Thoracic aorta (tissue), 2 donors: ENCODE data around the gene USP9X. TPM values are rescaled to one million over a fixed set of nuclear protein-coding genes. Genes with fewer than 3 reads are reported as not detected.

Experiments used
- ATAC-seq: fragments of 150-250 bp; one replicate; pipeline ENCODE4 v1.8.0; 2017; ENCODE audit warnings: low read depth; ENCODE audit not compliant: insufficient number of reproducible peaks, low FRiP score
- DNase-seq: peaks from one replicate; pipeline ENCODE4 v3.0.0-alpha.2; 2020; ENCODE audit warnings: low spot score
- H3K27ac ChIP-seq, 2 donors: fragments of 200-600 bp; sonication (generic); 1 replicate in 1 of 2; 2 replicates in 1 of 2; pipeline ENCODE4 v1.5.1; 2016; ENCODE audit warnings: mild to moderate bottlenecking in 2 of 2, moderate library complexity in 2 of 2
- H3K27me3 ChIP-seq: fragments of 200-600 bp; sonication (generic); replicated peaks from 2 replicates; pipeline ENCODE4 v1.6.0; 2016; ENCODE audit warnings: mild to moderate bottlenecking; ENCODE audit not compliant: insufficient read depth
- H3K36me3 ChIP-seq: fragments of 200-600 bp; sonication (generic); one replicate; pipeline ENCODE4 v1.5.1; 2016
- H3K4me1 ChIP-seq, 2 donors: fragments of 200-600 bp; sonication (generic); 1 replicate in 1 of 2; 2 replicates in 1 of 2; pipeline versions ENCODE4 v1.5.1 to v1.6.0; 2016; ENCODE audit warnings: low read depth in 2 of 2, mild to moderate bottlenecking in 1 of 2; ENCODE audit not compliant: control insufficient read depth in 1 of 2
- H3K4me3 ChIP-seq: fragments of 200-600 bp; sonication (generic); 2 replicates; pipeline ENCODE4 v1.5.1; 2016; ENCODE audit warnings: mild to moderate bottlenecking
- H3K9me3 ChIP-seq: fragments of 200-600 bp; sonication (generic); 2 replicates; pipeline ENCODE4 v1.5.1; 2016
- CTCF ChIP-seq: fragments of 200-600 bp; sonication (generic); IDR thresholded peaks from one replicate; pipeline ENCODE4 v1.5.1; 2019; ENCODE audit warnings: antibody characterized with exemption
- total RNA-seq, 2 donors: library from RNA; depleted of rRNA; stranded (reverse); fragments of >200 nt; gene quantifications; one replicate each; pipeline versions ENCODE4 v1.1.0 to v1.2.3, GENCODE V29; 2016

USP9X gene
- total RNA-seq, 2 donors from 2014 or later = 81.4 to 87.8 TPM

DNA sequence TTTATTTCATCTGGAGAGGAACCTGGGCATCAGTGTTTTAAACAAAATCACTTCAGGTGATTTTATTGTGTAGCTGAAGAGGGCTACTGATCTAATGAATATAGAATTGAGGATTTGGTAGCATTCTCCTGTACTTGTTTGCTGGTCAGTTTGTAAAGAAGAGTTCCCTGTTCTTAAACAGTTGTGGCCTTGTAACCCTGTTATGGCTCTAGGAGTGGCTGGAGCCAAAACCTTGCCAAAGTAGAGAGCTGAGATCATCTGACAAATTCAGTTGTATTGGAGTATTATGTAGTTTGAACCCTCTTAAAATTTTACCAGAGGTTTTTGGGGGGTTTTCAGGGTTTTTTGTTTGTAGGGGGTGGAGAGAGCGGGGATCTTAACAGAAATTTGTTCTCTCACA is 36.5 kb downstream of the USP9X start:
- H3K4me1 ChIP-seq = peaks cover 19 to 20% of the 10 kb centered on the region in 2 donors
- no peak overlapping the region for H3K27ac ChIP-seq
- no peaks in the 10 kb centered on the region for H3K9me3 ChIP-seq
- DNase-seq = no peak
- no peak for ATAC-seq
- H3K4me3 ChIP-seq = no peak overlapping the region
- H3K36me3 ChIP-seq = no peaks in the 10 kb centered on the region
- no peak for TF ChIP-seq CTCF
- H3K27me3 ChIP-seq = no peaks in the 10 kb centered on the region

- no peak for TF ChIP-seq CTCF
- DNase-seq (no peak), ATAC-seq (no peak)
- Histone ChIP-seq H3K9me3 (no peaks in the 10 kb centered on the region), H3K4me1 (peaks cover 19 to 20% of the 10 kb centered on the region in 2 donors), H3K36me3 (no peaks in the 10 kb centered on the region), H3K4me3 (no peak overlapping the region), H3K27me3 (no peaks in the 10 kb centered on the region), H3K27ac (no peak overlapping the region)
Measured at GRCh38 chrX:41122664-41123257, 37.5 kb downstream of the USP9X start.

DNA sequence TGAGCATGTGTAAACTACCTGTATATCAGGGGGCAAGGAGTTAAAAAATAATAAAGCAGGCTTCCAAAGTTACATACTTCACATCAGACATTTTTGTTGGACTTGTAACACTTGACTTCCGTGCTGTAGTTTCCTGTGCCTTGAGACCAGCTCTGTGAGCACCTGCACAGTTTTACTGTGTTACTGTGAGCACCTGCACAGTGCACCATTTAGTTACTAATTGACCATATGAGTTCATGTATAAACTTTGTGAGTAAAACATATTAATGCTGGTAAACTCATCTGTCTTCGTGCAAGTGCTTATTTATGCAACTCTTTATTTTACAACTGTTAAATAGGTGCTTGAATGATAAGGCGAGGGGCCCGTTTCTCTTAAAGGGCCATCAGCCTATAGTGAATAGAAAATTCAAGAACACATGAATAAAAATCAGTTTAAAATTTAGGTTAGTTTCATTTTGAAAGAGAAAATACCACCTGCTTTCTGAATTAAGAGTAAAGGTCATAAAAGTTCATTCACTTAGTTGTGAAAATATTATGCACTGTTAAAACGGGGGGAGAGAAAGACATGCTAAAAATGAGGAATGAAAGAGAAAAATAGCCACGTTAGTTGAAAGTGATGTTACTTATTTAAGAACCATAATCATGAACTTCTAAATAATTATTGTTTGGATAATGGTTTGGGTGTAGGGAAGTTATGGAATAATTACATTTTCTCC is 42.4 kb downstream of the USP9X start:
- Histone ChIP-seq H3K9me3 (no peaks in the 10 kb centered on the region), H3K36me3 (no peaks in the 10 kb centered on the region), H3K27me3 (no peaks in the 10 kb centered on the region), H3K4me1 (peaks cover 6 to 7% of the 10 kb centered on the region in 2 donors), H3K4me3 (no peak overlapping the region), H3K27ac (no peak overlapping the region)
- TF ChIP-seq CTCF = no peak
- no peak for ATAC-seq
- no peak for DNase-seq

DNA sequence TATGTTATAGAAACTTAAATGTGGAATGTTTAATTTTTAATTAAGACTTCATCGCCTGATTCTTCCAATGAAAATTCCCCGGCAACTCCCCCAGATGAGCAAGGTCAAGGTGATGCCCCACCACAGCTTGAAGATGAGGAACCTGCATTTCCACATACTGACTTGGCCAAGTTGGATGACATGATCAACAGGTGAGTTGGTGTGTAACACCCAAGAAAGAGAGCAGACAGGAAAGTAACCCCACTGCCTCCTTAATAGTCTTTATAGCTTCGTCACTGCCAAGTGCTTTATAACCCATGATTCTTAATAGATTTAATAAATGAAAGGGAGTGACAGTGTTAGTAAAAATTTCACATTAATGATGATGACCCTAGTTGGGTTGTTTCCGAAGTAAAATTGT is 43.7 kb downstream of the USP9X start:
- TF ChIP-seq CTCF = no peak
- H3K4me3 ChIP-seq = no peak overlapping the region
- DNase-seq (no peak), ATAC-seq (no peak)
- no peak overlapping the region for H3K27ac ChIP-seq
- no peaks in the 10 kb centered on the region for H3K9me3 ChIP-seq
- no peaks in the 10 kb centered on the region for H3K36me3 ChIP-seq
- H3K27me3 ChIP-seq = no peaks in the 10 kb centered on the region
- H3K4me1 ChIP-seq = peaks cover 6 to 7% of the 10 kb centered on the region in 2 donors

DNA sequence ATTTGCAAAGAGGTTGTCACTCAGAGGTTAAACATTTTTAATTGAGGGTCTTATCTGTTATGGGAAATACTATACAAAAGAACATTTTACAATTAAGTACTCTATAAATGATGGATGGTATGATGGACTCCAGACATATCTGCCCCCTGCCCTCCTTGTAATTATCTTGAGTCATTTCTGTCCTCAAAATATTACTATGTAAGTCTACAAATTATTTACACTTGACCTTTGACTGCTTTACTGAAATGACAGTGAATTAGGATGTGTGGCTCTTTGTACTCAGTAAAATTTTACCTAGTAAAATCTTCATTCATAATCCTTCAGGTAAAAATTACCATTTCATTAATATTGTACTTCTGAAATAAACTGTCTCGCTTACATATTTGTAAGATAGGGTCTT is 46.5 kb downstream of the USP9X start:
- no peak for ATAC-seq

More for the DNA sequence above, 46.5 kb downstream of the USP9X start:
- H3K36me3 ChIP-seq = no peaks in the 10 kb centered on the region
- no peak for TF ChIP-seq CTCF
- H3K9me3 ChIP-seq = no peaks in the 10 kb centered on the region
- H3K4me1 ChIP-seq = no peaks in the 10 kb centered on the region
- H3K27me3 ChIP-seq = no peaks in the 10 kb centered on the region
- H3K27ac ChIP-seq = no peak overlapping the region
- H3K4me3 ChIP-seq = no peak overlapping the region
- no peak for DNase-seq
